ENCODE measurements around the gene FYN. TPM values are rescaled to one million over a fixed set of nuclear protein-coding genes. Genes with fewer than 3 reads are reported as not detected.
"Not testable (repeated sequence)": the region's sequence is repeated elsewhere in the genome, so short reads cannot be mapped to it uniquely, and the experiment has no call there.

Gene FYN
- total RNA-seq, 2 donors from 2014 or later: 13.7 to 103 TPM

DNA sequence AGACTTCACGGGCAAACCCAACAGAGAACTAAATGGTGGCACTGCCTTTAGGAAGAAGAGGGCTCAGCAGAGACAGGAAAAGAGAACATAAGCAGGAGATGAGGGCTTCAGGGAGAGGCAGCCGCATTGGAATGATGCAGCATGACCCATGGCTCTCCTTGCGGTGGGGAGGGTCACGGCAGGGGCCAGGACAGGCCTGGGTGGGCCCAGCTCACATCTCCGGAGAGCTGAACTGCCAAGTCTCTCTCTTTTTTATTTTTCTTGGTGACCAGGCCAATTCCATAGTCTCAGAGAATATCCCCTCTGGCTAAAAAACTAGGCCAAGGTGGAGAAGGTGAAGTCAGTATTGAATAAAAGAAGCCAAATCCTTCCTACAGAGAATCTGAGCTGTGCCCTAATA lies 190.1 kb downstream of the FYN start:
- no peaks in the 10 kb centered on the region for H3K9me3 ChIP-seq
- intact Hi-C loops (cut with DNase I): no loop called here
- no peak overlapping the region for H3K4me3 ChIP-seq
- WGBS: 80% methylated on average over 5 of the region's 5 CpGs
- TF ChIP-seq POLR2A (IDR thresholded peaks at IDR 0.05): no peak
- TF ChIP-seq, protein P1, sequence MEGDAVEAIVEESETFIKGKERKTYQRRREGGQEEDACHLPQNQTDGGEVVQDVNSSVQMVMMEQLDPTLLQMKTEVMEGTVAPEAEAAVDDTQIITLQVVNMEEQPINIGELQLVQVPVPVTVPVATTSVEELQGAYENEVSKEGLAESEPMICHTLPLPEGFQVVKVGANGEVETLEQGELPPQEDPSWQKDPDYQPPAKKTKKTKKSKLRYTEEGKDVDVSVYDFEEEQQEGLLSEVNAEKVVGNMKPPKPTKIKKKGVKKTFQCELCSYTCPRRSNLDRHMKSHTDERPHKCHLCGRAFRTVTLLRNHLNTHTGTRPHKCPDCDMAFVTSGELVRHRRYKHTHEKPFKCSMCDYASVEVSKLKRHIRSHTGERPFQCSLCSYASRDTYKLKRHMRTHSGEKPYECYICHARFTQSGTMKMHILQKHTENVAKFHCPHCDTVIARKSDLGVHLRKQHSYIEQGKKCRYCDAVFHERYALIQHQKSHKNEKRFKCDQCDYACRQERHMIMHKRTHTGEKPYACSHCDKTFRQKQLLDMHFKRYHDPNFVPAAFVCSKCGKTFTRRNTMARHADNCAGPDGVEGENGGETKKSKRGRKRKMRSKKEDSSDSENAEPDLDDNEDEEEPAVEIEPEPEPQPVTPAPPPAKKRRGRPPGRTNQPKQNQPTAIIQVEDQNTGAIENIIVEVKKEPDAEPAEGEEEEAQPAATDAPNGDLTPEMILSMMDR (IDR thresholded peaks at IDR 0.05): no peak
- TF ChIP-seq POLR2AphosphoS5 (IDR thresholded peaks at IDR 0.05): no peak
- H3K27me3 ChIP-seq (replicated peaks; ENCODE audit: insufficient read depth): no peaks in the 10 kb centered on the region
- DNase-seq (ENCODE audit: low spot score): no peak
- peaks cover 4% of the 10 kb centered on the region for H3K4me1 ChIP-seq (replicated peaks)
- H3K27ac ChIP-seq: peak overlapping the region in 1 of 2 donors; percentile 20
- no peaks in the 10 kb centered on the region for H3K36me3 ChIP-seq

DNA sequence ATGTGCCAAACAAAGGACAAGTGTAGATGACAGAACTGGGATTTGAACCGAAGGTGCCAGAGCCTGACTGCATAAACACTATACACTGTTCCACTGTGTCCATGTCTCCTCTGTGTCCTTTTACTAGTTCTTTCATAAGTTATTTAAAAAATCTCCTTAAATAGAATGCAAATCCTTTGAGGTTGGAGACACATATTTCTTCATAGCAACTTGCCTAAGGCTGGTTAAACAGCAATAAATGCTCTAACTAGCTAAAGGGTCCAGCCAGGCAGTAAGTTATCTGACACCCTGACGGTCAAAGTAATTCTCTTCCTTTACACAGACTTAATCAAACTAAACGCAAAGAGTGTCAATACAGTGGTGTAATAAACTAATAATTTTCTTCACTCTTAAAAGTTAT lies 191.4 kb downstream of the FYN start:
- intact Hi-C loops (cut with DNase I): no loop called here
- no peak overlapping the region for H3K4me3 ChIP-seq
- peaks cover 4% of the 10 kb centered on the region for H3K4me1 ChIP-seq (replicated peaks)
- TF ChIP-seq, protein P1 (IDR thresholded peaks at IDR 0.05): no peak
- no peak for TF ChIP-seq POLR2AphosphoS5 (IDR thresholded peaks at IDR 0.05)
- TF ChIP-seq POLR2A (IDR thresholded peaks at IDR 0.05): no peak
- WGBS: 45% methylated on average over 3 of the region's 3 CpGs
- H3K36me3 ChIP-seq: no peaks in the 10 kb centered on the region
- H3K27me3 ChIP-seq (replicated peaks; ENCODE audit: insufficient read depth): no peaks in the 10 kb centered on the region
- no peak overlapping the region for H3K27ac ChIP-seq
- no peak for DNase-seq (ENCODE audit: low spot score)
- H3K9me3 ChIP-seq: no peaks in the 10 kb centered on the region

DNA sequence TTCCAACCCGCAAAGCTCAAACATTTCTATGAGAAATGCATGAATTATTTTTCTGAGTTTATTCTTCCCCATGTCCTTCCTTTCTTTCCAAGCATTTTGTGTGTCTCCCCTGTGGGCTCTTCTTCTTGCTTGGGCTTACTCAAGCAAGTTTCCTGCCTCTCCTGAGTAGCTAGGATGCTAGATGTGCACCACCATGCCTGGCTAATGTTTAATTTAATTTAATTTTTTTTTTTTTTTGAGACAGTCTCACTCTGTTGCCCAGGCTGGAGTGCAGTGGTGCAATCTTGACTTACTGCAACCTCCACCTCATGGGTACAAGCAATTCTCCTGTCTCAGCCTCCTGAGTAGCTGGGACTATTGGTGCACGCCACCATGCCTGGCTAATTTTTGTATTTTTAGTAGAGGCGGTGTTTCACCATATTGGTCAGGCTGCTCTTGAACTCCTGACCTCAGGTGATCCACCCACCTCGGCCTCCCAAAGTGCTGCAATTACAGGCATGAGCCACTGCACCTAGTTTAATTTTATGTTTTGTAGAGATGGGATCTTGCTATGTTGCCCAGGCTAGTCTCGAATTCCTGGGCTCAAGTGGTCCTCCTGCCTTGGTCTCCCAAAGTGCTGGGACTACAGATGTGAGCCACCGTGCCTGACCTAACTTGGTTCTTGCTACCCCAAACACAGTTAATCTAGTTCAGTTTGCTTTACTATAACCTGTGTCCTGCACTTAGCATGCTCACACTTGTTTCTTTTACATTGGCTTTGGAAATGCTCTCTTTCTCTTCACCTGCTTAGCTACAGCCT lies 192.2 kb downstream of the FYN start:
- H3K9me3 ChIP-seq; H3K27me3 ChIP-seq (replicated peaks; ENCODE audit: insufficient read depth); DNase-seq (ENCODE audit: low spot score); H3K27ac ChIP-seq; intact Hi-C loops (cut with DNase I); H3K4me1 ChIP-seq (replicated peaks); H3K4me3 ChIP-seq; H3K36me3 ChIP-seq: not testable (repeated sequence)
- WGBS: 90% methylated on average over 6 of the region's 6 CpGs

DNA sequence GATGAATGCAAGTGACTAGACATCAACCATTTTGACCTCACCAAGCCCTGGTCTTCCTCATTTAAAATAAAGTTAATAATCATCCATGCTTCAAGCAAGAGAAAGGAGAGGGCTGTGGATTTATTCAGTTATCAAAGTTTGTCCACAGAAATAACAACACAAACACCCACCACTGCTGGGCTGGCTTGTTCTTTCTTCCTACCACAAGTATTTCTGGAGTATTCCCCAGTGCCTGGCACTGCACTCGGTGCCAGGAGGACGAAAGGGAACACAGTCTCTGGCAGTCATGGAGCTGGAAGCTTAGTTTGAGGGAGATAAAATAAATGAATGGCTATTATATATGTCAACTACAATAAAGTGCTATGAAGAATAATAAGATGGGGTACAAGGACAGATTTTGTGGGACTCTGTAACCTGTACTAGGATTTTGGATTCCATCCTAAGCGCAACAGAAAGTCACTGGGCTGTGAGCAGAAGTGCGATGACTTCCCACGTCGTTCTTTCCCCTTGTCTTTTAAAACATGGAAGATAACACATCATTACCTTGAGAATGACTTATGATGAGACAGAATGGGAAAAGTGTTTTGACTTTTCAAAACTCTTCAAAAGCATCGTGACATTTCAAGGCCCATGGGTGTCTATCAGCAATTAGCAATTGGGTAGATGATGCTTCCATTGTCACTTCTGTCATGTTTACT lies 193.1 kb downstream of the FYN start:
- Histone ChIP-seq H3K27ac (no peak overlapping the region), H3K9me3 (no peaks in the 10 kb centered on the region), H3K4me1 (replicated peaks) (no peaks in the 10 kb centered on the region), H3K36me3 (no peaks in the 10 kb centered on the region), H3K27me3 (replicated peaks; ENCODE audit: insufficient read depth) (no peaks in the 10 kb centered on the region), H3K4me3 (no peak overlapping the region)
- DNase-seq (ENCODE audit: low spot score): no peak
- TF ChIP-seq POLR2AphosphoS5 (IDR thresholded peaks at IDR 0.05): no peak
- no peak for TF ChIP-seq POLR2A (IDR thresholded peaks at IDR 0.05)
- TF ChIP-seq, protein P1 (IDR thresholded peaks at IDR 0.05): no peak
- WGBS: 87% methylated on average over 7 of the region's 7 CpGs
- intact Hi-C loops (cut with DNase I): no loop called here

DNA sequence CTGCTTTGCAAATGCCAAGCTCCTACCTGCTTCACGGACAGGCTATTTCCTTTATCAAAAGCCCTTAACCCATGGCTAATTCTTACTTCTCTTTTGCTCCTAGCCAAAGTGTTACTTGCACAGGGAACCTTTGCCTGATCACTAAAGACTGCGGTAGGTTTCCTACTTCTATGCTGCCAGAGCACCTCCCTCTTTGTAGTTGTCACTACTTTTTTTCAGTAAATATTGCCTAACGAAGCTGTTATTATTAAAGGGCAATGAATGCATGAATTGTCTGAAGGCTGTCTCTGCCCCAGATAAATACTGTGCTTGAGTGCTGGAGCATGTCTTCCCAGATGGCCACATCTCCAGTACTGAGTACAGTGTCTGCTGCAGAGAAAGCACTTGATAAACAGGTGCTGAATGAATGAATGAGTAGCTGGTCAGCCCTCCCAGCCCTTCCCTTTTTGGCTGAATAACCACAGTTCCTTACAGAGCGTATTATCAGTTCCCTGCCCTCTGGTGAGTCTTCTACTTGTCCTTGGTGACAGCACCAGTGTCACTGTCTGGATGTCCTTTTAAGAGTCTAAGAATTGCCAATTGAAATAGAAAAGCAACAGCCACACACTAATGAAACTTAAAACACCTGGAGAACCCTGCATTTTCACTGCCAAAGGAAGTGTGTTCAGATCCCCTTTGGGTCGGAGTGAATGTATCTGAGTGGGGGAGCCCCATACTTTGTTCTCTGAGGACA lies 194.0 kb downstream of the FYN start:
- TF ChIP-seq, protein P1 (IDR thresholded peaks at IDR 0.05): no peak
- TF ChIP-seq POLR2A (IDR thresholded peaks at IDR 0.05) (no peak), POLR2AphosphoS5 (IDR thresholded peaks at IDR 0.05) (no peak)
- no peaks in the 10 kb centered on the region for H3K4me1 ChIP-seq (replicated peaks)
- H3K9me3 ChIP-seq: no peaks in the 10 kb centered on the region
- no peak overlapping the region for H3K27ac ChIP-seq
- no peaks in the 10 kb centered on the region for H3K27me3 ChIP-seq (replicated peaks; ENCODE audit: insufficient read depth)
- no peaks in the 10 kb centered on the region for H3K36me3 ChIP-seq
- DNase-seq (ENCODE audit: low spot score): no peak
- H3K4me3 ChIP-seq: no peak overlapping the region
- intact Hi-C loops (cut with DNase I): no loop called here
- 93% methylated on average over 5 of the region's 5 CpGs for WGBS
